ENCODE data around the gene LIN54. TPM values are rescaled to one million over a fixed set of nuclear protein-coding genes. Genes with fewer than 3 reads are reported as not detected.

The LIN54 gene
- total and polyA plus RNA-seq, 2 of the 13 experiments (the other 11 are each of a cell fraction or from before 2014, with no cell fraction given): 25.2 to 32.9 TPM

DNA sequence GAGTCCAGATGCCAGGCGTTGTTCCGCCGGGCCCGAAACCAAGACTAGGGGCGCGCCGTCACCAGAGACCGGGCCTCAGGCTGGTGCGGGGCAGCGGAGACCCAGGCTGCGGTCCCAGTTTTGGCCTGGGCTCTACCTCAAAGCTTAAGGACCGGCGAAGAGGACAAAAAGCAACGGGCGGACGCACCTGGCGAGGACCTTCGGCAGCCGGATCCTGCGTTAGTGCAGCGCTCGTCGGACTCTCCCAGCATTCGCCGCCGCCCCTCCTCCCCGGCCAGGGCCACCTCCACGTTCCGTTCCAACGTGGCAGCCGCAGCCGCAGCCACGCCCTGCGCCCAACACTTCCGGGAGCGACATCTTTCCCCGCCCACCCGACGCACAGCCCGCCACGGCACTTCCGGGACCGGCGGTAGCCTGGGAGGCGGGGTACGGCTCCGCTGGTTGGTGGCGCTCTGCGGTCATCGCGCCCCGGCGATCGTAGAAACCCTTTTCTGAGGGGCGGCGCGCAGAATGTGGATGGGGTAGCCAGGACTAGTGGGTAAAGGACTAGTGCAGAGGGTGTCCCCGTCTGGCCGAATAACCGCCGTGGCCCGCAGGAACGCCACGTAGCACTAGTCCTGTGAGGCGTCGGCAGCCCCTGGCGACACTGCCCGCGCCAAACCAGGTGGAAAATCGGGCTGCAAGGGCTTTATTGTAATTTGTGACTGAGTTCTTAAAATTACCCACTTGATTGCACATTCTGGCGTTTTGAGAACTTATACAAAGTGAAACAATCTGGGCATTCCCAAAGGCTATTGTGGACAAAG lies 119.5 kb downstream of the LIN54 start, which contains the start of gene SEC31A (continued):
- TF ChIP-seq, protein P1, sequence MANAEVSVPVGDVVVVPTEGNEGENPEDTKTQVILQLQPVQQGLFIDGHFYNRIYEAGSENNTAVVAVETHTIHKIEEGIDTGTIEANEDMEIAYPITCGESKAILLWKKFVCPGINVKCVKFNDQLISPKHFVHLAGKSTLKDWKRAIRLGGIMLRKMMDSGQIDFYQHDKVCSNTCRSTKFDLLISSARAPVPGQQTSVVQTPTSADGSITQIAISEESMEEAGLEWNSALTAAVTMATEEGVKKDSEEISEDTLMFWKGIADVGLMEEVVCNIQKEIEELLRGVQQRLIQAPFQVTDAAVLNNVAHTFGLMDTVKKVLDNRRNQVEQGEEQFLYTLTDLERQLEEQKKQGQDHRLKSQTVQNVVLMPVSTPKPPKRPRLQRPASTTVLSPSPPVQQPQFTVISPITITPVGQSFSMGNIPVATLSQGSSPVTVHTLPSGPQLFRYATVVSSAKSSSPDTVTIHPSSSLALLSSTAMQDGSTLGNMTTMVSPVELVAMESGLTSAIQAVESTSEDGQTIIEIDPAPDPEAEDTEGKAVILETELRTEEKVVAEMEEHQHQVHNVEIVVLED (CRISPR knock-in tag; IDR thresholded peaks at IDR 0.05; ENCODE audit: borderline replicate concordance): peak; percentile 99
- TF ChIP-seq ZNF17 (CRISPR knock-in tag; IDR thresholded peaks at IDR 0.05): no peak
- TF ChIP-seq CEBPG (CRISPR knock-in tag; IDR thresholded peaks at IDR 0.05): 0 out of 2 replicates have a peak, but pooled peaks have one; percentile 6
- TF ChIP-seq, protein P2, sequence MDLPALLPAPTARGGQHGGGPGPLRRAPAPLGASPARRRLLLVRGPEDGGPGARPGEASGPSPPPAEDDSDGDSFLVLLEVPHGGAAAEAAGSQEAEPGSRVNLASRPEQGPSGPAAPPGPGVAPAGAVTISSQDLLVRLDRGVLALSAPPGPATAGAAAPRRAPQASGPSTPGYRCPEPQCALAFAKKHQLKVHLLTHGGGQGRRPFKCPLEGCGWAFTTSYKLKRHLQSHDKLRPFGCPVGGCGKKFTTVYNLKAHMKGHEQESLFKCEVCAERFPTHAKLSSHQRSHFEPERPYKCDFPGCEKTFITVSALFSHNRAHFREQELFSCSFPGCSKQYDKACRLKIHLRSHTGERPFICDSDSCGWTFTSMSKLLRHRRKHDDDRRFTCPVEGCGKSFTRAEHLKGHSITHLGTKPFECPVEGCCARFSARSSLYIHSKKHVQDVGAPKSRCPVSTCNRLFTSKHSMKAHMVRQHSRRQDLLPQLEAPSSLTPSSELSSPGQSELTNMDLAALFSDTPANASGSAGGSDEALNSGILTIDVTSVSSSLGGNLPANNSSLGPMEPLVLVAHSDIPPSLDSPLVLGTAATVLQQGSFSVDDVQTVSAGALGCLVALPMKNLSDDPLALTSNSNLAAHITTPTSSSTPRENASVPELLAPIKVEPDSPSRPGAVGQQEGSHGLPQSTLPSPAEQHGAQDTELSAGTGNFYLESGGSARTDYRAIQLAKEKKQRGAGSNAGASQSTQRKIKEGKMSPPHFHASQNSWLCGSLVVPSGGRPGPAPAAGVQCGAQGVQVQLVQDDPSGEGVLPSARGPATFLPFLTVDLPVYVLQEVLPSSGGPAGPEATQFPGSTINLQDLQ (CRISPR knock-in tag; IDR thresholded peaks at IDR 0.05): peak; percentile 70; the same call in 1 of the 2 replicates
- TF ChIP-seq, protein P3, sequence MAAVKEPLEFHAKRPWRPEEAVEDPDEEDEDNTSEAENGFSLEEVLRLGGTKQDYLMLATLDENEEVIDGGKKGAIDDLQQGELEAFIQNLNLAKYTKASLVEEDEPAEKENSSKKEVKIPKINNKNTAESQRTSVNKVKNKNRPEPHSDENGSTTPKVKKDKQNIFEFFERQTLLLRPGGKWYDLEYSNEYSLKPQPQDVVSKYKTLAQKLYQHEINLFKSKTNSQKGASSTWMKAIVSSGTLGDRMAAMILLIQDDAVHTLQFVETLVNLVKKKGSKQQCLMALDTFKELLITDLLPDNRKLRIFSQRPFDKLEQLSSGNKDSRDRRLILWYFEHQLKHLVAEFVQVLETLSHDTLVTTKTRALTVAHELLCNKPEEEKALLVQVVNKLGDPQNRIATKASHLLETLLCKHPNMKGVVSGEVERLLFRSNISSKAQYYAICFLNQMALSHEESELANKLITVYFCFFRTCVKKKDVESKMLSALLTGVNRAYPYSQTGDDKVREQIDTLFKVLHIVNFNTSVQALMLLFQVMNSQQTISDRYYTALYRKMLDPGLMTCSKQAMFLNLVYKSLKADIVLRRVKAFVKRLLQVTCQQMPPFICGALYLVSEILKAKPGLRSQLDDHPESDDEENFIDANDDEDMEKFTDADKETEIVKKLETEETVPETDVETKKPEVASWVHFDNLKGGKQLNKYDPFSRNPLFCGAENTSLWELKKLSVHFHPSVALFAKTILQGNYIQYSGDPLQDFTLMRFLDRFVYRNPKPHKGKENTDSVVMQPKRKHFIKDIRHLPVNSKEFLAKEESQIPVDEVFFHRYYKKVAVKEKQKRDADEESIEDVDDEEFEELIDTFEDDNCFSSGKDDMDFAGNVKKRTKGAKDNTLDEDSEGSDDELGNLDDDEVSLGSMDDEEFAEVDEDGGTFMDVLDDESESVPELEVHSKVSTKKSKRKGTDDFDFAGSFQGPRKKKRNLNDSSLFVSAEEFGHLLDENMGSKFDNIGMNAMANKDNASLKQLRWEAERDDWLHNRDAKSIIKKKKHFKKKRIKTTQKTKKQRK (IDR thresholded peaks at IDR 0.05; ENCODE audit: low read length): no peak
- no peak; the same call in 1 of the 2 replicates for TF ChIP-seq ZFP36L2 (CRISPR knock-in tag; IDR thresholded peaks at IDR 0.05)
- peak; percentile 72 for TF ChIP-seq ZMYM2 (CRISPR knock-in tag; IDR thresholded peaks at IDR 0.05)
- no peak for TF ChIP-seq PTBP1 (IDR thresholded peaks at IDR 0.05; ENCODE audit: low read depth, low read length, poor library complexity, severe bottlenecking)
- no peak for TF ChIP-seq GTF2F1 (IDR thresholded peaks at IDR 0.05; ENCODE audit: low read length)
- peak; percentile 46; the same call in 1 of the 2 replicates for TF ChIP-seq ZNF367 (CRISPR knock-in tag; IDR thresholded peaks at IDR 0.05; ENCODE audit: borderline replicate concordance)
- TF ChIP-seq ZSCAN29 (CRISPR knock-in tag; conservative IDR thresholded peaks at IDR 0.05): peak; percentile 82; the same call in 1 of the 2 replicates
- TF ChIP-seq HOXA3 (CRISPR knock-in tag; IDR thresholded peaks at IDR 0.05): peak; percentile 97
- TF ChIP-seq, protein P4, sequence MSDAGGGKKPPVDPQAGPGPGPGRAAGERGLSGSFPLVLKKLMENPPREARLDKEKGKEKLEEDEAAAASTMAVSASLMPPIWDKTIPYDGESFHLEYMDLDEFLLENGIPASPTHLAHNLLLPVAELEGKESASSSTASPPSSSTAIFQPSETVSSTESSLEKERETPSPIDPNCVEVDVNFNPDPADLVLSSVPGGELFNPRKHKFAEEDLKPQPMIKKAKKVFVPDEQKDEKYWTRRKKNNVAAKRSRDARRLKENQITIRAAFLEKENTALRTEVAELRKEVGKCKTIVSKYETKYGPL (CRISPR knock-in tag; IDR thresholded peaks at IDR 0.05): 0 out of 2 replicates have a peak, but pooled peaks have one; percentile 51
- TF ChIP-seq EED (CRISPR knock-in tag; IDR thresholded peaks at IDR 0.05): peak; percentile 61; the same call in 1 of the 2 replicates
- TF ChIP-seq ZBTB42 (CRISPR knock-in tag; IDR thresholded peaks at IDR 0.05): 0 out of 2 replicates have a peak, but pooled peaks have one; percentile 7
- TF ChIP-seq, protein P5, sequence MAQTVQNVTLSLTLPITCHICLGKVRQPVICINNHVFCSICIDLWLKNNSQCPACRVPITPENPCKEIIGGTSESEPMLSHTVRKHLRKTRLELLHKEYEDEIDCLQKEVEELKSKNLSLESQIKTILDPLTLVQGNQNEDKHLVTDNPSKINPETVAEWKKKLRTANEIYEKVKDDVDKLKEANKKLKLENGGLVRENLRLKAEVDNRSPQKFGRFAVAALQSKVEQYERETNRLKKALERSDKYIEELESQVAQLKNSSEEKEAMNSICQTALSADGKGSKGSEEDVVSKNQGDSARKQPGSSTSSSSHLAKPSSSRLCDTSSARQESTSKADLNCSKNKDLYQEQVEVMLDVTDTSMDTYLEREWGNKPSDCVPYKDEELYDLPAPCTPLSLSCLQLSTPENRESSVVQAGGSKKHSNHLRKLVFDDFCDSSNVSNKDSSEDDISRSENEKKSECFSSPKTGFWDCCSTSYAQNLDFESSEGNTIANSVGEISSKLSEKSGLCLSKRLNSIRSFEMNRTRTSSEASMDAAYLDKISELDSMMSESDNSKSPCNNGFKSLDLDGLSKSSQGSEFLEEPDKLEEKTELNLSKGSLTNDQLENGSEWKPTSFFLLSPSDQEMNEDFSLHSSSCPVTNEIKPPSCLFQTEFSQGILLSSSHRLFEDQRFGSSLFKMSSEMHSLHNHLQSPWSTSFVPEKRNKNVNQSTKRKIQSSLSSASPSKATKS (CRISPR knock-in tag; IDR thresholded peaks at IDR 0.05): peak; percentile 86; the same call in 1 of the 2 replicates
